Hematopoietic multipotent progenitor cell treated with erythropoietin and hydrocortisone succinate and interleukin-3 and kit ligand, for 17 days (in vitro differentiated cells): ENCODE results near the gene RAB30.

ENCODE experiments used
- DNase-seq: peaks from one replicate; pipeline ENCODE4 v3.0.0-alpha.2; 2015; ENCODE audit warnings: low spot score

The RAB30 gene

DNA sequence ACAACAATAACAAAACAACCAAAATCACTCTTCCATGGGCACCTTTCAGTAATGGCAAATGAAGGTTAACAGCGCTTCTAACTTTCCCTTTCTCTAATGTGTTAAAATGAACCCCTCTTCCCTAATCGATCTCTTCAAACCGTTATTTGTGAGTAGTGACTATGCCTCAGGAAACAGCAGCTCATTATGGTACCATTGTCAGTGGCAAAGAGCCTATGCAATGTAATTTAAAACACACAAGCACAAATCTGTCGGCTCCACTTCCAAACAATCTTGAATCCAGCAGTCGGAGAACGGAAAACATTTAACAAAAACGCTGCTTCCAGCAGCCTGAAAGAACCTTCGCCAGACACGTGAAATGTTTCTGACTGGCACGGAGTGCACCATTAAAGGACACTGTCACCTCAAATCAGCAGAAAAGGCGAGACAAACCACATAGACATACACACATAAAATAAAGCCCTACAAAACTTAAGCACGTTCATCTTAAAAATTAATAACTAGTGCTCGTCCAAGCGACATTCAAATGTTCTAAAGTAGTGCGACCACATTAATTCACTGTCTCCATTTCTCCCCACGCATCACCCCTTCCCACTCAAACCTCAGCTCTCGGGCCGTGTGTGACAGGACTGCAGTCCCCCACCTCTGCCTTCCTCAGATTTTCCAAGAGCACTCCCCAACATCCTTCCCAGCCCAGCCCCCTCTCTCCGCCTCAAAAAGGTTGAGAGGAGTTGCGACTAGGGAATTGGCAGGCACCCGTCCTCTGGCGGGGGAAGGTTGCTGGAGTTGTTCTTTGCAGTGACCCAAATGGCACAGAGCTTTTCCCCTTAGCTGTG lies 748 bp downstream of the RAB30 start:
- DNase-seq = peak; percentile 19

DNA sequence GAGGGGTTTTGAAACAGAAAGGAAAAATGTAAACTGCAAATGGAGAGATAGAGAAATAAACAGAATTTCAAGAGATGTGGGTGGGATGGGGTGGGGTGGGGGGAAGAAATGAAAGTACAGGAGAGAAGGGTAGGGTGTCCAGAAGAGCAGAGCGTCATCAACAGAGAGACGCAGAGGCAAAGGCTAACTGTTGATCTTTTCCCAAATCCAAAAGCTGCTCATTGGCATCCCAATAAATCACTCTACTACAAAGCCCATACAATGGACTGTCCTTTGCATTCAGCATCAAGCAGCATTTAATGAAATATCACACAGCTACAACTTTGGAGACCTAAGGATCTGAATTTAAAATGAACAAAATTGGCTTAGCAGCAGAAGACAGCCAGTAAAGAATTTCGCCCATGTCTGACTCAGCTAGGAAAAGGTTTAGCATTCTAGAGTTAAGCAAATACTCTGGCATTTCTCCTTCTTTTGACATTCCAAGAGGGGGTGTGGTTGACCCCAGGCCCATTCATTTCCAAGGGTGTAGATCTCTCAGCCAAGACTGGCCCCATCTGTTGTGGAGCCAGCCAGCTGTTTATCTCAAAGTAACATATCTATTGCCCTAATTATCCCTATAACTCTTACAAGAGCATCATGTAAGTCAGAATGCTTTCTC lies 1.5 kb downstream of the RAB30 start:
- no peak for DNase-seq

- no peak for DNase-seq
Measured at GRCh38 chr11:83069441-83070043, 2.2 kb downstream of the RAB30 start.

GRCh38 chr11:83068568-83068967 lies 3.1 kb downstream of the RAB30 start:
- DNase-seq = no peak

GRCh38 chr11:83064011-83064410 lies 7.7 kb downstream of the RAB30 start:
- DNase-seq = no peak

DNA sequence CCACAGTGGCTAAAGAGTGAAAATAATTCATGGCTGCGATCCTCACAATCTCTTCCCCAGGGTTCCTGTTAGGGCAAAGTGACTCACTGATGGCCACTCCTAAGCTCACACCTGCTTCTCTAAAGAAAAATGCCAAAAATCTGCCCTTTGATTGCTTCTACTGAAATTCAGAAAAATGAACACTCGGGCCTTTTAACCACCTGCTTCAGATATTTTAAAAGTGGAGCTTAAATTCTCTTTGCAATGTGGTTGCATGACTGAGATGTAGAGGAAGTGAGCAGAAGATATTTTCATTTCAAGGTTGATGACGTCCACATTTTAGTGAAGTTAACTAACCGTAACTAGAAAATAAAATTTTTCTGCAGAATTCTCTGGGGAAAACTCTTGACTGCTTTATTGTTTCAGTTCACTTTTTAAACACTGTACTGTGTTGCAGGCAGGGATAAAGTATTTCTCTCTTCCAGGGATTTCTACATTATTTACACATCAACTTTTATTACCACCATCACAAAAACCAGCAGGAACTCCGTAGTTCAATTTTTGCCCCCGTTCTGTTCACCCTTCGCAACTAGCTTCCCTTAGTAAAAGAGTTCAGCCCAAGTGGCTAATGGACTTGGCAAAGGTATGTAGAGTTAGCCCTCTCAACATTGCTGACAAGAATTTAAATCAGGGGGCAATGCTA lies 8.5 kb downstream of the RAB30 start:
- DNase-seq = no peak

GRCh38 chr11:83061883-83062282 lies 9.8 kb downstream of the RAB30 start:
- no peak for DNase-seq

GRCh38 chr11:83060965-83061364 lies 10.7 kb downstream of the RAB30 start:
- no peak for DNase-seq

DNA sequence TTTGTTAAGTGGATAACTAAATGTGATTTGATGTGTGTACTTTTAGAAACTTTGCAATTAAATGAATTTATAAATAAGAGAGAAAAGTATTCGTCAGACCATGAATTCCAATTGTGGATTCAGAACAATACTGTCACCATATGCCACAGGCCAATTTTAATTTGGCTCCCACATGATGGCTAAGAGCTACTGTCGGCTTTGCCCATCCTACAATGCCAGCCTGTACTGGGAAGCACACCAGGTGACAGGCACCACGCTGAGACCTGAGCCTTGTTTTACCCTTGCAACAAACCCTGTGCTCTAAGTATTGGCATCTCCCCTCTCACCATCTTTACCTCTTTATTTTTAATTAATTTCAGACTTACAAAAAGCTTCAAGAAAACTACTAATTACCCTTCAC lies 14.0 kb downstream of the RAB30 start:
- DNase-seq = no peak

DNA sequence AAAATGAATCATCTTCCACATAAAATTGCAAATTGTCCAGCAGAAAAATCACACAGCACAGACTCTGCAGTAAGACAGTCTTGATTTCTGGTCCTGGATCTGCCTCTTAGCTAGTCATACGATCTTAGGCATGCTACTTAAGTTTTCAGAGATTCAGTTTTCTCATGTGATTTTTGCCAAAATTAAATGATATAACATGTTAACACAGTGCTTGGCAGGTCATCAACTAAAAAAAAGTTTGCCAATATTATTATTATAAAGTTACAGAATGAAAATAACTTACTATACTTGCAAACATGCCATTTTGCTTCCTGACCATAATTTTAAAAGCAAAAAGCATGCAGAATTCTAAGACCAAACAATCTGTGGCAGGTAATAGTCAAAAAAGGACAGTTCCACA lies 15.1 kb downstream of the RAB30 start:
- DNase-seq = no peak

GRCh38 chr11:83056204-83056603 lies 15.5 kb downstream of the RAB30 start:
- no peak for DNase-seq

DNA sequence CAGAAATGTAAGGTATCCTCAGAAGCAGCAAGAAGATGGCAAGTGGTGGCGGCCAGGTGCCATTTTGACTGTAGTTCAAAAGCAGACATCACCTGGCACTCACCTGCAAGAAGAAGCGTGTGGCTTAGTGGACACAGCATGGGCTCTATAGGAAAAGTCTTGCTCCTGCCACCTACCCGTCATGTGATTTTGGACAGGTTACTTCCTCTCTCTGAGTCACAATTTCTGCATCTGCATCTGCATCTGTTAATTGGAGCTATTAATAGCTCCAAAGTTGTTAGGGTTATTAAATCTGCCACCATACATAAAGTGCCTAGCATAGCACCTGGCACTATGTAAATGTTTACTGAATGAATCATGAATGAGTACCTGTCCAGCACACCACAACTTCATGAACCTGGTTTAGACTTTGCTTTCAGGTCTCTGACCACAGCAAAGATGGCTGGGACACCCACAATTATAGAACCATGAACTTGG lies 16.8 kb downstream of the RAB30 start:
- DNase-seq = no peak

GRCh38 chr11:83054001-83054400 lies 17.7 kb downstream of the RAB30 start:
- no peak for DNase-seq

DNA sequence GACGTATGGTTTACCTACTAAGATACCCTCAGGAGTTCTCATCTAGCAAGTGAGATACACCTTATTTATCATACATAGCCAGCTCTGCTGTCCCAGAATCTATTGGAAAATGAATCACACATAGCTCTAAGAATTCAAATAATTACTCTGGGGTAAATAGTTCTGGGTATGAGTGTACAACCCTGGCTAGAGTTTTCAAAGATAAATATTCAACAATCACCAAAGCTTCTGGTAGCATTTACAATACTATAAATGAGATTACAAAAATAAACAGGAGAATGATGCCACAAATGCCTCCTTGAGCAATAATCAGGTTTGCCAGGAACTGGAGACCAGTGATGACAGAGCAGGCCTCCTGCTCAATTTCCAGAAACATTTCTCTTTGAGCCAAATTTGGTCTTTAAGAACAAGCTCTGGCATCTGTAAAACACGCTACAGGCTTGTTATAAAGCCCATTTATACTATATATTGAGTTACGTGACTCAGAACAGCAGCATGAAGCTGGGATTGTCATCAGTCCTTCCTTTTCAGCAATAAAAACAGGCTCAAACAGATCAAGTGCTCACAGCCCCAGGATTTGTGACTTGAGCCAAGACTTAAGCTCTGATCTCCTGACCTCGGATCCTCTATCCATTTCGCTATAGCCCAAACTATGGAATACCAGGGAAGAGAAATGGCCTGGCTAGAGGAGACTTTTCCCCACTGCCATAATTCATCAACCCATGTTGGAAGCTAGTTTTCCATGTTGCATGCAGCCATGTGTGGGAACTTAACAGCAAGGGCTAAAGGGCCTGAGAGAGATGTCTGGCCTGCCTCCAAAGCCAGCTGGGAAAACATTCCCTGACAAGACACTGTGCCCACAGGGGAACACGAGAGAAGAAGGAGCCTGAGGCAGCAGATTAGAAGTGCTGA lies 19.7 kb downstream of the RAB30 start:
- DNase-seq = no peak

DNA sequence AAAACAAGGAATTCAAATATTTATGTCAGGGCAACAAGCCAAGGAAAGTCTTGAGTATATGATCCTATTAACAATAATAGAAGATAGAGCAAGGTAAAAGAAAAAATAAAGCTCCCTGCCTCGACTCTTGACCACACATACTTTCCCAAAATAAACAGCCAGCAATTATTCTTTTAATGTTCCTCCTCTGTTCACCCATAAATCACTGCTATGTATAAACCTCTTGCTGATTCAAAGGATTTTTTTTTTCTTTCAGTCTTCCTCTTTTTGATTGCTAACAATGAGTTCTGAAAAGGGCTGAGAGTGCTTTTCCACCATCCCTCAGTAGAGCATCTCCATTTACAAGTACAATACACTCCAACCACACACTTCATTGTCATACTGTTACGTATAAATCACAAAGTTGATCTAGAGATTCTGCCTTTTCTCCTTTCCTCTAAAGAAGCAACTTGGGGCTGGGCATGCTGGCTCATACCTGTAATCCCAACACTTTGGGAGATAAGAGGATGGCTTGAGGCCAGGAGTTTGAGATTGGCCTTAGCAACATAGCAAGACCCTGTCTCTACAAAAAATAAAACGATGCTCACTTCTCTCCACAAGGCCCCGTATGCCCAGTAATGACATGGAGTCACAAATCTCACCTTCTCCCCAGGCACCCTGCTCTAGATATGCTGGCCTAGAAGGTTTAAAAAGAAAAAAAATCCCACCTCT lies 24.0 kb downstream of the RAB30 start:
- DNase-seq = no peak

GRCh38 chr11:83046621-83047172 lies 25.0 kb downstream of the RAB30 start:
- DNase-seq = no peak

DNA sequence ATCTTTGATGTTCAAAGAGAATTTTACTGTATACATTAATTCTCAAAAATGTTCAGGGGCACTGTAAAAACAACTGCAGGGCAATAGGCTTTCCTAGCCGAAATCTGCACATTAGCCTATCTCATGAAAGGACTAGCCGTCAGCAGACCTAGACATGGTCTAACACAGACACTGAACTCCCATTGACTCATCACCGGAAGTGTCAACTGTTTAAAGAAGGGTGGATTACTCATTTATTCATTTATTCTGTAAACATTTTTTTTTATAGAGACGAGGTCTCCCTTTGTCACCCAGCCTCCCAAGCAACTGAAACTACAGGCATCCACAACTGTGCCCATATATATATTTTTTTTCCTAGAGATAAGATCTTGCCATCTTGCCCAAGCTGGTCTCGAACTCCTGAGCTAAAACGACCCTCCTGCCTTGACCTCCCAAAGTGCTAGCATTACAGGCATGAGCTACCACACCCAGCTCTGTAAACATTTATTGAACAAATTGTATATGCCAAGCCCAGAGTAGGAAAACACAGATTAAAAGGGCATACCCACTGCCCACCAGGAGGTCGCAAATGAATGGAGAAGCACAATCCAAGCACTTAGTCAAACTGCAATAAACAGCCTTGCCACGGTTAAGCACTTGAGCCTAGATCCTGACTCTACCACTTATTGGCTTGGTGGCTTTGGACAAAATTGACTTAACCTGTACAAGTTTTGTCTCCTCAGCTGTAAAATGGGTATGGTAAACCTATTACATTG lies 26.6 kb downstream of the RAB30 start:
- DNase-seq = no peak

DNA sequence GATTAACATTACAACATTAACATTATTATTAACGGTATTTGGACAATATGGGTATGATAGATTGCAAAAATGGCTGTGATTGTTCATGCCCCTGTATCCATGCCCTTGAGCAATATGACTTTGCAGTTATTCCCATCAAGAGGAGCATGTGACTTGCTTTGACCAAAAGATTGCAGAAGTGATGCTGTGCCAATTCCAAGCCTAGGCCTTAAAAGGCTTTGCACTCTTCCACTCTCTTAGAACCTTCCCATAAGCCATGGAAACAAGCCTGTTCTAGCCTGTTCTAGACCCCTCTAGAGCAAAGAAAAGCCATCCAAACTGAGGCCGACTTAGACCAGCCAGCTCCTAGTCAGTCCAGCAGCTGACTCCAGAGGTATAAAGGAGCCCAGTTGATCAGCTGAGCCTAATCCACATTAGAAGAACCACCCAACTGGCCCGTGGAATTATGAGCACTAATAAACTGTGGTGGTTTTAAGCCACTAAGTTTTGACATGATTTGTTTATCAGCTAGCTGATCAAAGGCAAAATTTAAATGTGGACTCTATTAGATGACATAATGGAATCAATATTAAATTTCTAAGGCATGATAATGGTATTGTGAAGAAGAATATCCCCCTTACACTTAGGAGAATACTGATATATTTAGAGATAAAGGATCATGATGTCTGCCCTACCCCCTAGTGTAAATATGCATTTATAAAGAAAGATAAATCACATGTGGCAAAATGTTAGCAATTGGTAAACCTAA lies 28.6 kb downstream of the RAB30 start:
- no peak for DNase-seq

DNA sequence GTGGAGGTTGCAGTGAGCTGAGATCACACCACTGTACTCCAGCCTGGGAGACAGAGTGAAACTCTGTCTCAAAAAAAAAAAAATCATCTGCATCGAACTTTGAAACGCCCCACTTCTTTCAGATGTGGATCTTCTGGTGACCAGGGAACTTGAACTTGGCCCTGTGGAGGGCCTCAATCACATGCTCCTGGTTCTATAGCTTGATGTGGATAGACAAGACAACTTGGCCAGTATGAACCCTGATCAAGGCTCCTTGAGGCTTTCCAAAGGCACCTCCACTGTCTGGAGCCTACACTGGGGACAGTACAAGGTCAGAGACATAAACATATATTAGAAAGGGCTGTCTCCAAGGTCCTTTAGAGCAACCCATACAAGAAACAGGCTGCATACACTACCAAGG lies 30.6 kb downstream of the RAB30 start:
- no peak for DNase-seq
